ENCODE measurements around the gene CRIP1.

The CRIP1 gene

GRCh38 chr14:105445901-105446845 lies 40.5 kb upstream of the CRIP1 start:
- TF ChIP-seq TAF1 (IDR thresholded peaks at IDR 0.05; ENCODE audit: low read depth) = no peak
- TF ChIP-seq ZBTB7A (IDR thresholded peaks at IDR 0.05; ENCODE audit: low read depth) = no peak
- no peak for TF ChIP-seq MAX (IDR thresholded peaks at IDR 0.05)
- no peak for TF ChIP-seq EGR1 (IDR thresholded peaks at IDR 0.05)
- no peak for TF ChIP-seq FOXM1 (IDR thresholded peaks at IDR 0.05; ENCODE audit: borderline replicate concordance, low read depth)
- TF ChIP-seq RAD21 (IDR thresholded peaks at IDR 0.05; ENCODE audit: low read depth) = no peak
- no peak for TF ChIP-seq NFIC (IDR thresholded peaks at IDR 0.05)

GRCh38 chr14:105446971-105447370 lies 39.7 kb upstream of the CRIP1 start:
- TF ChIP-seq RAD21 (IDR thresholded peaks at IDR 0.05; ENCODE audit: low read depth) (no peak), TEAD4 (IDR thresholded peaks at IDR 0.05) (no peak), EP300 (IDR thresholded peaks at IDR 0.05; ENCODE audit: borderline replicate concordance) (no peak), CEBPB (IDR thresholded peaks at IDR 0.05) (no peak), TAF1 (IDR thresholded peaks at IDR 0.05; ENCODE audit: low read depth) (no peak), EGR1 (IDR thresholded peaks at IDR 0.05) (no peak), CREB1 (IDR thresholded peaks at IDR 0.05; ENCODE audit: low read depth) (no peak), TCF12 (IDR thresholded peaks at IDR 0.05; ENCODE audit: low read depth) (no peak), YY1 (IDR thresholded peaks at IDR 0.05; ENCODE audit: low read depth) (no peak), REST (IDR thresholded peaks at IDR 0.05; ENCODE audit: low read depth) (no peak), NFIC (IDR thresholded peaks at IDR 0.05) (no peak), ZBTB7A (IDR thresholded peaks at IDR 0.05; ENCODE audit: low read depth) (no peak), FOXM1 (IDR thresholded peaks at IDR 0.05; ENCODE audit: borderline replicate concordance, low read depth) (no peak), MAX (IDR thresholded peaks at IDR 0.05) (no peak), USF1 (IDR thresholded peaks at IDR 0.05) (no peak)

GRCh38 chr14:105447651-105448640 lies 38.7 kb upstream of the CRIP1 start:
- TF ChIP-seq REST (IDR thresholded peaks at IDR 0.05; ENCODE audit: low read depth) = no peak
- TF ChIP-seq EP300 (IDR thresholded peaks at IDR 0.05; ENCODE audit: borderline replicate concordance) = no peak
- TF ChIP-seq TAF1 (IDR thresholded peaks at IDR 0.05; ENCODE audit: low read depth) = no peak
- TF ChIP-seq MAX (IDR thresholded peaks at IDR 0.05) = no peak
- TF ChIP-seq FOXM1 (IDR thresholded peaks at IDR 0.05; ENCODE audit: borderline replicate concordance, low read depth) = no peak
- TF ChIP-seq USF1 (IDR thresholded peaks at IDR 0.05) = no peak
- TF ChIP-seq EGR1 (IDR thresholded peaks at IDR 0.05) = no peak
- no peak for TF ChIP-seq ZBTB7A (IDR thresholded peaks at IDR 0.05; ENCODE audit: low read depth)
- TF ChIP-seq YY1 (IDR thresholded peaks at IDR 0.05; ENCODE audit: low read depth) = no peak
- no peak for TF ChIP-seq CREB1 (IDR thresholded peaks at IDR 0.05; ENCODE audit: low read depth)
- no peak for TF ChIP-seq RAD21 (IDR thresholded peaks at IDR 0.05; ENCODE audit: low read depth)
- no peak for TF ChIP-seq NFIC (IDR thresholded peaks at IDR 0.05)
- no peak for TF ChIP-seq CEBPB (IDR thresholded peaks at IDR 0.05)
- no peak for TF ChIP-seq TEAD4 (IDR thresholded peaks at IDR 0.05)
- no peak for TF ChIP-seq TCF12 (IDR thresholded peaks at IDR 0.05; ENCODE audit: low read depth)

- TF ChIP-seq YY1 (IDR thresholded peaks at IDR 0.05; ENCODE audit: low read depth) (0 out of 2 replicates have a peak, but pooled peaks have one; percentile 48), RAD21 (IDR thresholded peaks at IDR 0.05; ENCODE audit: low read depth) (peak; percentile 65), NFIC (IDR thresholded peaks at IDR 0.05) (0 out of 2 replicates have a peak, but pooled peaks have one; percentile 21), CEBPB (IDR thresholded peaks at IDR 0.05) (no peak)
Measured at GRCh38 chr14:105448706-105449111, 38.0 kb upstream of the CRIP1 start.

All from Ishikawa (cell line).